NCI-H146 (cell line): ENCODE data around the gene KLC1.

Source experiments
- DNase-seq: peaks from one replicate; lab custom pipeline; 2025; lab: John Stamatoyannopoulos, UW

Gene KLC1

DNA sequence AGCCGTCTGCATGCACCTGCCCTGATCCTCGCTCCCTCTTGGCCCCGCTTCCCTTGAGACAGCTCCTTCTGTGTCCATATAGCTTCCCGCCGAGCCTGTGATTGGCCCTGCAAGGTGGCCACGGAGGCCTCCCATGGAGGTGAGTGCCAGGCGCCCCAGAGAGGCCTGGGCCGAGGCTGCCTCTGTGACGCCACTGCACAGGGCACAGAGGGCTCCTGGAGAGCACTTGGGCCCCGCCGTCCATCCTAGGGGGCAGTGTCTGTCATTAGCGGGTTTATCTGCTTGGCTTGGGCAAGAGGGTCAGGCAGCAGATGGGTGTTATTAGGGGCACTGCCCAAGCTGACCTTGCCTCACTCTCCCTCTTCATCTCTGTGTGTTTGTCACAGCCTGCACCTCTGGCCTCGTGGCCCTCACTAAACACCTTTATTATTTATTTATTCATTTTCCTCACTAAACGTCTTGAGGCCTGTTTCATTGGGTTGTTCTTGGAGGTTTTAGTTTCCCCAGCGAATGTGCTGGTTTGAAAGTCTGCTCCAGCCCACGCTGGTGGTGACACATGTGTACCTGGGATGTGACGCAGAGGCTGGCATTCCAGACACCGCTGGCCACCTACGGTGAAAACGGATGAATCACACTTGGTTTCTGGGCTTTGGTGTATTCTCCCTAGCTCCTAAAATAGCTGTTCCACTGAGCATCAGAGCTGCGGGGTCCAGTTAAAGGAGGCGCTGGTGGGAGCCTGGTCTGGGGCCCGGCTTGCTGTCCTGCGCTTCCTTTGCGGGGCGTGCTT lies 92.5 kb downstream of the KLC1 start:
- no peak for DNase-seq

DNA sequence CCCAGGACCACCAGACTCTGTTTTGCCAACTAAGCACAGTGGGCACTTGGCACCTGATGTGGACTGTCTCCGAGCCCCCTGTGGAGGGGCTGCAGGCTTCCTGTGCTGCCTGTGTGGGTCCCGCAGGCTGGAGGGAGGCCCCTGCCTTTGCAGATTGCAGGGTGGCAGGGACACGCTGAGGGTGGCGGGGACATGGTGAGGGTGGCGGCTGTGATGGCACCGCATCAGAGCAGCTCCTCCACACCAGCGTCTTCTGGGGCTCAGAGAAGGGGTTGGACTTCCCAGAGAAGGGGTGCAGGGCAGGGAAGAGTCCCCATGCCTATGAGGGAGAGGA lies 94.7 kb downstream of the KLC1 start:
- DNase-seq: no peak

DNA sequence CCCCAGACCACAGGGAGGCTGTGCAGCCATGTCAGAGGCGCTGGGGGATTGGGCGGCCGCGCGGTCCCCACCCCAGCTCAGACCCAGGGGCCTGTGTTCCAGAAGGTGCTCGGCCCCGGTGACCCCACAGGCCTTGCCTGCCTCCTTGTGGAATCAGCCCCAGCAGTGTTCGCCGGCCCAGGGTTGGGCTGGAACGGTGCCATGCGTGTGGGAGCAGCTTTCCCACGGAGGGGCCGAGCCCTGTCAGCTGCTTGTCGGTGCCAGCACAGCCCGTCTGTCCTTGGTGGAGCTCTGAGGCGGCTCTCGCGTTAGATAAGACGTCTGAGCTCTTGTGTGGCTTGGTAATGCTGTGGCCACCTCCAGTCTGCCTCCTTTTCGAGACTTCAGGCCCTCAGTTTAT lies 95.1 kb downstream of the KLC1 start:
- no peak for DNase-seq

DNA sequence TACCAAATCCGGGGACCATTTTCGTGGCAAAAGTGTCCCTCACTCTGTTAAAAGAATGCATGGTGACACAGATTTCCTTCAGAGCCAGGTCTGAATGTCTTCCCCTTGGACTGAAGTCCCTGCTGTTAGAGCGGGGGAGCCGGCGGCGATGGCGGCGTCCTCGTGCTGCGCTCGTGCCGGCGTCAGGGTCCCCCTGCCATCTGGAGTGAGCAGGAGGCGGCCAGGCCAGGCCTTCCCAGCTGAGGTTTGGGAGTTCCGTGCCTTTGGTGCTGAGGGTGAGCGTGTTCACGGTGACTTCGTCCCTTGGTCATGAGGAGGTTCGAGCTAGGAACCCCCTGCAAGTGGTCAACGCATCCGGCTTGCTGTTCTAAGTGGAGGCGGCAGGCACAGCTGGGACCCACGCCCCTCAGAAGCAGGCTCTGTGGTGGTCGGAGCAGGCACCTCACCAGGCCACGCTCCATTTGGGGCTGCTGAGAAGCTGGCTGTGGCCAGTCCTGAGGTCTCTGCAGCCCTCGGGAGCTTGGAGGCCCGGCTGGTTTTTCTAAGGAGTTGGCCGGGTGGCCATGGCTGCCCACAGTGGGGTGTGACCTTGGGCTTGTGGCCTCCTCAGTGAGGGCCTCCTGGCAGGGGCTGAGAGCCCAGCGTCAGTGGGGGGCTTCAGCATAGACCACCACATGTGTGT lies 96.1 kb downstream of the KLC1 start:
- no peak for DNase-seq

DNA sequence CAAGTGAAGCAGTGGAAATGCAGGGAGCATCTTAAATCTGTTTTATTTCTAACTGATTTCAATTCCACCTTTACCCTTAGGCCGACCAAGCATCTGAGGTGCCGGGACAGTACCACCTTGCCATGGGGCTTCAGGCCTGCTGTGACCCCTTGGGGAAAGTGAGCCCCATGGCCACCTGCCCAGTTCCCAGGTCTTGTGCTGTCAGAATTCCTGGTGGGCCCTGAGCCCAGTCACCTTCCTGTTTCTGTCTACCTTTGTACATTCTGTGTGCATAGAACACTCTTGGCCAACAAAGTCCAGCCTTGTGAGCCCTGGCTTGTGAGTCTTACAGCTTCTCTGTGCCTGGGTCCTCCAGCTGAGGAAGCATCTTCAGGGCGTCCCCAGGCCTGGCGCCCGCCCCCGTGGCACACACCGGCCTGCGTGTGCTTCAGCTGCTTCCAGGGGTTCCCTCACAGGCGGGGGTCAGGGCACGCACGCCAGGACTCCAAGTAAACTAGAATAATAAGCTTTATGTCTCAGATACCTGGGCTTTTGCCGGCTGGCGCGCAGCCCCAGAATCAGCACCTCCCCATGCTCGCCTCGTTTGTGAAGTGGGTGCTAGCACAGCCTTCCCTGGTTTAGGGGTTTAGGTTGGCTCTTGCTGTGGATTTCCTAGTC lies 96.9 kb downstream of the KLC1 start:
- no peak for DNase-seq

DNA sequence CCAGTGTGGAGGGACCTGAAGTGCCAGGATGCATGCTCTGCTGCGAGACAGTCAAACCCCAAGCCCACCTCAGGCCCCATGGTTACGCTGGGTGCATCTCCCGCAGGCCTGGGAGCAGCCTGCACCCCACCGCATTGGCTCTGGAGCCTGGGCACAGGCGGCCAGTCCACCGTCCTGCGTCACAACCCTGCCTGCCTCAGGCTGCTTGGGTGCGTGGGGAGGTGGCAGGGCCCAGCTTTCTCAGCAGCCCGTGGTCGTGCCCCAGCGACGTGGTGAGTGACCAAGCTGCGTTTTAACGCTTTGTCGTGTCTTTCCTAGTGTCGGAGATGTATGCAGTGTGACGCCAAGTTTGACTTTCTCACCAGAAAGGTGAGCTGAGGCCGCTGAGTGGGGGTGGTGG lies 97.5 kb downstream of the KLC1 start:
- no peak for DNase-seq

DNA sequence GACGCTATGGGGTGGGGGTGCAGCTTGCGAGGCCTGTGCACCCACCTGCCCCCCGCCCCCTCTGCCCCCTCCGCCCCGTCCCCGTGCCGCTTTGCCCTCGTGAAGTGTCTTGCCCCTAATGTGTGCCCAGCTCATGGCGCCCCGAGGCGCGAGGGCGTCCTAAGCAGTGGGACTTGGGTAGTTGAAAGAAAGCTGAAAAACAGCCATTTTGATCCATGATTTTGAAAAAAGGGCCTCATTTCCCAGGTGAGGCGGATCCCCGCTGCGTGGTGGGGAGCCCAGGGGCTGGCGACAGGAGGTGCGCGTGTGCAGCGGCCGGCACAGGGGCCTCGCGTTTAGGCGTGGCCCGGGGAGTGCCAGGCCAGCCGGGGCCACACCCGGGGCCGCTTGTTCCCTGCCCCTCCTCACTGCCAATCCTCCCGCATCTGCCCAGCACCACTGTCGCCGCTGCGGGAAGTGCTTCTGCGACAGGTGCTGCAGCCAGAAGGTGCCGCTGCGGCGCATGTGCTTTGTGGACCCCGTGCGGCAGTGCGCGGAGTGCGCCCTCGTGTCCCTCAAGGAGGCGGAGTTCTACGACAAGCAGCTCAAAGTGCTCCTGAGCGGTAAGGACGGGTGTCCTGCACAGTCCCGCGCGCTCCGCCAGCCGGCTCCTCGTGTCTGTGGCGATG lies 98.4 kb downstream of the KLC1 start:
- DNase-seq: no peak

DNA sequence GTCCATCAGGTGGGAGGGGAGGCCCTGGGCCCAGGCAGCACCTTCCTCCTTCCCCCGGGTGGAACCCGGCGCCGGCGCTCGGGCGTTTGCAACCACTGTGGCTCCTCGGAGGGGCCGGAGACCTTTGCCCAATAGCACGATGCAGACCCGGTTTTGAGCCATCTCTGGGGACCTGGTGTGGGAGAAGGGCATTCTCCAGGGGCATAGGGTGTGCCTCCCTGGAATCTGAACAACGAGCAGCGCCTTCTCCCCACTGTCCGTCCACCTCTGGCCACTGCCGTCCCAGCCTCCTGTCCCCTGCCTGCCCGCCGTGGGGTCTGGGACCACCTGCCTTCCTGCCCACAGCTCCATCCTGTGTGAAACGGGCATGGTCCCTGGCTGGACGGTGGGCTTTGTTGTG lies 99.1 kb downstream of the KLC1 start:
- DNase-seq: no peak

DNA sequence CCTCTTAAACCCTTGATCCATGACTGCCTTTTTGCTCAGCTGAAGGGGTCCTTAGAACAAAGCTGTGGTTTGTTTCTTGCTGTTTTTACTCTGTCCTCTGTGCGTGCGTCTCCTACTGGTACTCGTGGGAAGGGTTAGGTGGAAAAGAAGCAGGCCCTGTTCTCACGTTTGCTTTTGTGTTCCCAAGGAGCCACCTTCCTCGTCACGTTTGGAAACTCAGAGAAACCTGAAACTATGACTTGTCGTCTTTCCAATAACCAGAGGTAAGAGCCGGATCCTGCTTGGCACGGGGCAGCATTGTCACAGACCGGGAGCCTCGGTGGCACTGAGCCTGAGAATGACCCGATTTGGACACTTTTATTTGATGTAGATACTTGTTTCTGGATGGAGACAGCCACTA lies 99.7 kb downstream of the KLC1 start:
- no peak for DNase-seq

DNA sequence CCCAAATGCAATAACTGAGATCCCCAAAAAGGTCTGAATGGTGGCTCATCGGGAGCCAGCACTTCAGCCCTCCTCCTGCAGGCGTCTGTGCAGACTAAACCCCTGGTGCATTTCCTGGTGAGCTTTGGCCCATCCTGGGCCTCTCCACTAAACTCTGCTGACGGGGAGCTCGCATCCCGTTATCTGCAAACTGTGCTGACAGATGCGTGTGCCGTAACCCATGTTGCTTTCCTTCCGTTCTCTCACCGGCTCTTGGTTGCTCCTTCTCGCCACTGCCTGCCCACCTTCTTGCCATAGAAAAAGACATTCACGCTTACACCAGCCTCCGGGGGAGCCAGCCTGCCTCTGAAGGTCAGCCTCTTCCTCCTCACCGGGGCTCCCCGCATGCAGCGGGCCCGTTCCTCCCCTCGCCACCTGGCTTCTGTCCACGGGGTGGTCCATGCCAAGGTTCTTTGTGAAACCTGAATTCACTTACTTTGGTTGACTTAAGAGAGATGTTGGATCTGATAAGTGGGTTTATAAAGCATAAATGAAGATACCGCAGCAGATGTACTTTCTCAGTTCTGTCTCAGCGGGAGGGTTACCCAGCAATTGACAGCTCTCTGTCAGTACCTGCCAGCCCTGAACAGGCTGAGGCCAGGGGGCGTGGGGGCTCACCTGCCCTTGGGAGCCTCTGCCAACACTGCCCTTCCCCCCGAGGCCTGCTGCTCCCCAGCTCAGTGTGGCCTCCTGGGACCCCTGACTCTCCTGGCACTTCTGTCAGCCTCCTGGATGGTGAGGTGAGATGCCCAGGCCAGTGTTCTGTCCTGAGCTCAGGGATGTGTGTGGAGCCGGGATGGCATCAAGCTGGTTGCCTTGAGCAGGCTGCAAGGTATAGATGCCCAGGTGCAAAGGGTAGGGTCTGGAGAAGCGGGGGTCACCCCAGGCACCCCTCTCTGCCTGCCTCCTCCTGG lies 100.8 kb downstream of the KLC1 start:
- DNase-seq: no peak

DNA sequence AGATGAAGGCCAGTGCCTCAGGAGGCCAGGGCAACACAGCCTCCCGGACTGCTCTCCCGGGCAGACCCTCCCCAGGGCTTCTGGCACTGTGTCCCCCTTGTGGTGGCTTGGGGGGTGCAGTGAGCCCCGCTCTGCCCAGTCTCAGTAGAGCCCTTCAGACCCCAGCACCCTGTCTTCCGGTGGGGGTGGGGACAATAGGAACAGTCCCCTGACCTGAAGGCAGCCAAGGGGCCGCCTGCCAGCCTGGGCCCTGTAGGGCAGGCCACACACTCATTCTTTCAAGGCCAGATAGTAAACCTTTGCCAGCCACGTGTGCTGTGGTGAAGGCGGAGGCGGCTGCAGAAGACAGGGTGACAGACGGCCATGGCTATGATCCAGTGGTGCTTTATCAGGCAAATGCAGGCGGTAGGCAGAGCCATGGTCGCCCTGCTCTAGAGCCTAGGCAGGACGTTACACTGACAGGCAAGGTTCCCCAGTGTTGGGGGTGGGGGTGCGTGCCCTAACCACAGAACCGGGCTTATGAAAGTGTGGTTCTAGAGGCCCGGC lies 101.6 kb downstream of the KLC1 start:
- DNase-seq: no peak

DNA sequence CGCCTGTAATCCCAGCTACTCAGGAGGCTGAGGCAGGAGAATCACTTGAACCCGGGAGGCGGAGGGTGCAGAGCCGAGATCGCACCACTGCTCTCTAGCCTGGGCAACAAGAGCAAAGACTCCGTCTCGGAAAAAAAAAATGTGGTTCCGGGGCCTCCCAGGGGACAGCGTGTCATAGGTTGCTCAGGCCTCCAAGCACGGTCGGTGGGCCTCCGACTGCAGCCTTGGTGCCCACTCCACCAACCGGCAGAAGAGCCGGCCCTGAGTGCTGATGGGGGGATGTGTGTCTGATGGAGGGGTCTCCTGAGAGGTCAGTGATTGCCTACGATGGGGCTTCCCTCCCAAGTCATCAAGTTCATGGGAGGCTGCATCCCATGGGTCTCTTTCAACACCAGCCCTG lies 102.5 kb downstream of the KLC1 start:
- DNase-seq: no peak

DNA sequence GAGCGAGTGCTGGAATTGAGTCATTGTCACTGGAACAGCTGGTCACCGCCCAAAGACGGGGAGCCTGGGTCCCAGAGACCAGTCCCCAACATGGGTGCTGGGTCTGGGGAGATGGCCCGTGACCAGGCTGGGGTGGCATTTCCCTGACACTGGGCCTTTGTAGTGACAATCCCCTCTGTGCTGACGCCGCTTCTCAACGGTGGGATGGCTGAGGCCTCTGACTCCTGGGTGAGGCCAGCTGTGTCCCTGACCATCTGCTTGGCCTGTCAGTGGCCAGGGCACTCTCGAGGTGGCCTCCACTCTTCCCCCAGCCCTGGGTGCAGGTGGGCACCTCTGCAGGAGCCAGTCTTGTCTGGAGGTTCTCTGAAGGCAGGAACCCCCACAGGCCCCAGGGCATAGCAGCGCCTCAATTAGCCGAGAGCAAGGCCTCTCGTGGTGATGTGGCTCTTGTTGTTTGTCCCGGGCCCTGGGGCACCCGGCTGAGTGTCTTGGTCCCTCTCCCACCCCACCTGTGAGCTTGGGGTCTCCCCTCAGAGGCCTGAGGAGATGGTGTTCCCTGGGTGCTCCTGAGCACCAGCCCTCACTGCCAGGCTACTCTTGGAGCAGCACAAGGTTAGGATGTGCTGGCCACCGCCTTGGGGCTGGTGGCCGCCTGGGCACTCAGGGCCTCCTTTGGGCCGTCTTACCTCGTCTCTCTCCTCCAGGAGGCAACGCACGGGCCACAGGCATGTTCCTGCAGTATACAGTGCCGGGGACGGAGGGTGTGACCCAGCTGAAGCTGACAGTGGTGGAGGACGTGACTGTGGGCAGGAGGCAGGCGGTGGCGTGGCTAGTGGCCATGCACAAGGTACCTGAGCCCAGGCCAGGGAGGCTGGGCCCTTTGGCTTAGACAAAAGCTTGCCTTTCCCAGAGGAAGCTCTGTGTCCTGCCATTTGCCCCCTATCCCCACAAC lies 103.2 kb downstream of the KLC1 start:
- no peak for DNase-seq

DNA sequence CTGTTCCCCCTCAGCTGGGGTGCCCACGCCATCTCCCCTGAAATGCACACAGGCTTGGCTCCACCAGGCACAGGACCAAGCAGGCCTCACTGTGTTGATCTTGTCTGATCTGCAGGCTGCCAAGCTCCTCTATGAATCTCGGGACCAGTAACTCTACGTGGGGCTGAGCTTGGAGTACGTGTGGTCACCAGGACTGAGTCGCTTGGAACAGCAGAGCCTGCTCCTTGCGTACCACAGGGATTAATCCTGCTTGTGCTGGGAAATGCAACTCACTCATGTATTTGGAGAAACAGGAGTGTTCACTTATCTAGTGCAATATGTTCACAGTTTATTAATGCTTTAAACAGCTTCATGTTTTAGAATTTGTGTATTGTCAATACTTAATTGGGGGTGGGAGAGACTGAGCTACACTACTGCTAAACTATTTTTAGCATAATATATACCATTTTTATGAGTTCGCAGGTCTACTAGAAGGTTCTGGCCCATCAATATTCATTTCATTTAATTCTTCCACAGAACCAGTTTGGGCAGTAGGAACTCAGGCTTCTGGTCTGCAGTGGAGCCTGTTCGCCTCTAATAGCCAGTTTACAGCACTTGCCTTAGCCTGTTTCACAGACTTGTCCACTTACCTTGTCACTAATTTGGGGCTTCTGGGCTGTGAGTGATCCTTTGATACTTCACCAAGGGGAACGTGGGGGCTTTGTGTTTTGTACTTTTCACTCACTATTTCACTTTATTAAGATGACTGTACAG lies 104.0 kb downstream of the KLC1 start:
- DNase-seq: no peak

DNA sequence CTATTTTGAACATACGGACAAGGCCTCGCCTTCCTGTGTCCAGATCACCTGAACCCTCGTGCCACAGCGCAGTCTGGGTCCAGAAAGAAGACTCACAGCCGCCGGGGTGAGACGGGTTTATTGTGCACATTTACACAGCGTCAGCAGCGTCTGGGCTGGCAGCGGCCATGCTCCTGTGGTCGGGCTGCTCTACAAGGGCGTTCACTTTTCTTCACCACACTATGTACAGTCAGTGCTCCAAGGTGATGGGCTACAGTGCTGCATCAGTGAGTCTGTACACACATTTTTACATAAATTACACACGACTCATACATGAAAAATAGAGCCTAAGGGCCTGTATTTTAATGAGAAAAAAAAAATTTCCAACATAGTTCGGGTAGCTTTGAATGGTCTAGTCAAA lies 104.6 kb downstream of the KLC1 start:
- DNase-seq: no peak

DNA sequence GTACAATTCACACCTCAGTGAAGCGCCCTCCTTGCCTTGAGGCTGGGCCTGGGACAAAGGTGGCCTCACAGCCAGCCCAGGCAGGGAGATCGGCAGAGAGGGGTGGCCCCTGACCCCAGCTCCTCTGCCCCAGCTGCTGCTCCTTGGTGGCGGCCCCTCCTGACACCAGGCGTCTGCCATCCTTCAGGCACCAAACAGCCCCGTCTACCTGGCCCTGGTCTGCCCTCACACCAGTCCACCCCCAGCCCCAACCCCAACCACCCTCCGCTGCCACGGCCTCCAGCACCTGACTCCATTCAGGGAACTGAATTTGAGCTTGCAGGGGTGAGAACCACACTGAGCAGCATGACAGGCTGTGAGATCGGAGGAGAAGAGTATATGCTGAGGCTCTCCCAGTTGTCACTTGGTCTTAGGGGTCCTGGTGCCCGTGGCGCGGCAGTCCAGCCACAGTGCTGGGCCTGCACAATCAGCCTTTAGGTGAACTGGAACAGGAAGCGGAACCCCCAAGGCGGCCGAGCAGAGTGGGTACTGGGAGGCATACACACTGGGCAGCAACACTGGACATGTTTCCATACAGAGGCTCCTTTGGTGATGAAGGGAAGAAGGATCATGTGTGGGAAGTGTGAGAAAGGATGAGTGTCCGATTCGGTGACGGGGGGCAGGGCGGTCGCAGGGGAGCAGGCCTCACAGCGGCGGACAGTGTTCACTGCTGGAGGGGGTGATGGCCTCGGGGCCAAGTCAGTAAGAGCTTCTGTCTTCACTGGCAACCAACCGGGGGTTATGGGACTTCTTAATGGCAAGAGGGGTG lies 105.3 kb downstream of the KLC1 start:
- no peak for DNase-seq

DNA sequence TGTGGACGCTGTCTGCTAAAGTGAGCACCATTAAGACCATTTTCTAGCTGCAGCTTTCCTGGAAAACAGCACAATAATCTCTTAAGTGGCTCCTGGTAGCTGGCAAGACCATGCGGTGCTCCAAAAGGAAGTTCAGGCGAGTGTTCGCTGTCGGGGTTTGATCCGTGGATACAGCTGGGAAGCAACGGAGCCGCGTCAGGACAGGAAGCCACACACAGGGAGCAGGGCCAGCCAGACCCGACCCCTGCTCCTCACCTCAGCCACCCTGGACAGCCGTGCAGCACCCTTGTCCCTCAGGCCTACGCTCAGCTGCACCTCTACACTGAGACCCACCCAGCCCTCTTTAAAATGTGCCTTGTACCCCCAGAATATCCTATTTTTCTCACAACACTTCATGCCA lies 106.0 kb downstream of the KLC1 start:
- DNase-seq: no peak

DNA sequence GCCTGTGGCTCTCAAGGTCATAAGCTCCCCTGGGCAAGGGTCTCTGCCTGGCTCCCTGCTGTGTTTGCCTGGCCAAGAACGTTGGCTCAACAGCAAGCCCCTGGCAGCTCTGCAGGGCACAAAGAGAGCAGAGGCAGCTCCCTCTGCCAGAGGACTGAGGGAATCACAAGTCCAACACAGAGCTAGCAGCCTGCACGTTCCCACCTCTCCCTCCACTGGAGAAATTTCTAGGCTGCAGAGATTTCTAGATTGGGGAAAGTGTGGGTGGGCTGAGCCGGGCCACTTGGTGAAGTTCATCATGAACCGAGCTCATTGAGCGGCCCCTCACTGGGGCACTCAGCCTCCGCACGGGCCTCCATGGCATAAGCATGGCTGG lies 106.4 kb downstream of the KLC1 start:
- no peak for DNase-seq
